Inflammatory macrophage (primary cell): ENCODE data around the gene MC1R.
"Not testable (repeated sequence)": the region's sequence is repeated elsewhere in the genome, so short reads cannot be mapped to it uniquely, and the experiment has no call there.

Source experiments
- DNase-seq, 2 donors: peaks; one replicate each; pipeline ENCODE4 v3.0.0-alpha.2; 2020 to 2022

MC1R gene

GRCh38 chr16:89914642-89915285 lies 3.9 kb upstream of the MC1R start:
- DNase-seq: not testable (repeated sequence)

DNA sequence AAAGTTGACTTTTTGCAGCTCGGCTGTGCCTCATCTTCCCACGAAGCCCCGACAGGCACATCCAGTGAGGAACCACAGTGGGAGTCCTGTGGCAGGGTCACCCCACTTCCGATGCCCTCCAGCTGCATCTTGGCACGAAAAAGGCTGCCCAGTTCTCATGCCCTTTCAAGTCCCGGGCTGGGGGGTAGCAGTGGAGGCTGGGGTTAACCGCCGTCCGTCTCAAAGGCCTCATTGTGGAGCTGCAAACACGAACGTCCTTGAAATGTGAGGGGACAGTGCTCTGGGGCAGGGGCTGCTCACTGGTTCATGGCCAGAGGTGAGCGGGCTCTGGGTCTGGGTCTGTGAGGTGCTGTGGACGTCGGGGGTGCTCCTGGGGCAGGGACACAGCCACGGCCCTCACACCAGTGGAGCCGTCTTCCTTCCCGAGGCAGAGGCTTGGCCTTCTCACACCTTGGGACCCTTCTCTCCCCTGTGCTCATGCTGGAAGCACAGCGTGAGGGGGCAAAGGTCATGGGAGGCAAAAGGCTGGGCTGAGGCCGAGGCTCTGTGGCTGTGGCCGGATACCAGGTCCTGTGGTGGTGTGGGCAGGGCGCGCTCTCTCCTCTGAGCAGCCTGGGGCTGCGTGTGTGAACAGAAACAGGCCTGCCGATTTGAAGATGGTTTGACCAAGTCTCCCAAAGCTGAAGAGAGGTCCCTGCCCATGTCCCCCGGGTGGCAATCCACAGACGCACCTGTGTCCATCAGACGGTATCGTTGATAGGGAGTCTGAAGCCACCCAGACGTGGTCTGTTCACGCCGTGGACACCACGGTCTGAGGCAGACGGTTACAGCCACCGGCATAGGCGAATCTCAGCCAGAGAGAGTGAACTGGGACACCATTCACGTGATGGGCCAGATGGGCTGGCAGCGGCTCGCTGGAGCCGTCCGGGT lies 3.1 kb upstream of the MC1R start:
- DNase-seq: no peak

- peak; percentile 80 to 85 for DNase-seq
These were observed 749 bp upstream of the MC1R start for GRCh38 chr16:89917773-89918452.

GRCh38 chr16:89919535-89920406 lies 1.1 kb downstream of the MC1R start:
- DNase-seq: no peak

DNA sequence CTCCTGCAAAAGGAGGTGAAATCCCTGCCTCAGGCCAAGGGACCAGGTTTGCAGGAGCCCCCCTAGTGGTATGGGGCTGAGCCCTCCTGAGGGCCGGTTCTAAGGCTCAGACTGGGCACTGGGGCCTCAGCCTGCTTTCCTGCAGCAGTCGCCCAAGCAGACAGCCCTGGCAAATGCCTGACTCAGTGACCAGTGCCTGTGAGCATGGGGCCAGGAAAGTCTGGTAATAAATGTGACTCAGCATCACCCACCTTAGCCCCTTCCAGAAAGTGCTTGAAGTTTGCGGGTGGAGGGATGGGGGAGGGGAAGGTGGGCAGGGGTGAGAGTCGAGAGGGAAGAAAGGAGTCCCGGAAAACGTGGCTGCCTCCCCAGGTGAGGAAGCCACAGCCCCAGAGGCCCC lies 2.1 kb downstream of the MC1R start:
- peak in 1 of 2 donors; percentile 8 for DNase-seq

- DNase-seq: peak in 1 of 2 donors; percentile 32
These were observed 2.6 kb downstream of the MC1R start for GRCh38 chr16:89921131-89921701.

GRCh38 chr16:89921702-89922476 lies 3.2 kb downstream of the MC1R start:
- DNase-seq: peak; percentile 44 to 65

DNA sequence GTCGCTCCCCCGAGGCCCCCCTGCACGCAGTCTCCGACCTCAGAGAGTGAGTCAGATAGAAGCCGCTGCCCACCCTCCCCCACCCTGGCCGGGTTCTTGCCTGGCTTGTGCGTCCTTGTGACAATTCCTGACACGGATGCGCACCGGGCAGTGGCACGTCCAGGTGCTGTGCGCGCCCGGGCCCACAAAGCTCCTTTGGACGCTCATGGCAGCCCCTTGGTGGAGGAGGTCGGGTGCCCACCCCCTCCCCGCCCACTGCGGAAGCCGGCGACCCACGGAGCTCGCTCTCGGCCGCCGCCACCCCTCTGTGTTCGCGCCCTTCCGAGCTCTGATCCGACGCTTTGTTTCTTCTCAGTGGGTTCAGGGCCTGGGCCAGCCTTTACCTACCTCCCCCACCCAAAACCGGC lies 3.8 kb downstream of the MC1R start:
- peak in 1 of 2 donors; percentile 34 for DNase-seq

DNA sequence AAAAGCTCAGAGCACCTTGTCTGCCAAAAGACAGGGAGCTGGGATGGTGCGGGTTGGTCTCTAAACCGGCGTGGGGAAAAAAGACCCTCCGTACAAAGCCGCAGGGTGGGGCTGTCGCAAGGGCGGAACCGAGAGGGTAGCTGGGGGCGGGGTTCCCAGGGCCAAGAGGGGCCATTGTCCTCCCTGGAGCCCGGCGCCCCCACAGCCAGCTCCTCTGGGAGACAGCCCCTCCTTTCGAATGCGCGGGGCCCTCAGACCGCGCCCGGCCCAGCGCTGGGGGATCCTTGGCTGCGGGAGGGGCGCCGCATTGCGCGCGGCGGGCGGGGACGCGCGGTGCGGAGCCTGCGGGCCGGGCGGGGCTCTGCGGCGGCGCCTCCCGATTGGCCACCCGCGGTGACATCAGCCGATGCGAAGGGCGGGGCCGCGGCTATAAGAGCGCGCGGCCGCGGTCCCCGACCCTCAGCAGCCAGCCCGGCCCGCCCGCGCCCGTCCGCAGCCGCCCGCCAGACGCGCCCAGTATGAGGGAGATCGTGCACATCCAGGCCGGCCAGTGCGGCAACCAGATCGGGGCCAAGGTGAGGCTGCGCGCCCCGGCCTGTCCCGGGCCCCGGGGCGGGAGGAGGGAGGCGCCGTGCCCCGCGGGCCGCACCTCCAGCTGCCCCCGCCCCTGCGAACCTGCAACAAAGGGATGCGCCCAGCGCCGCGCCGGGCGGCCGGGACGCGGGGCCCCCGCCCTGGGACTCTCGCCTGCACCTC lies 4.4 kb downstream of the MC1R start, which contains the start of gene TUBB3:
TUBB3 (plus strand) TSS at position 459 of the 756 bp plus-strand sequence; CDS start at position 519, 60 bp downstream.
- DNase-seq: peak; percentile 28 to 70

DNA sequence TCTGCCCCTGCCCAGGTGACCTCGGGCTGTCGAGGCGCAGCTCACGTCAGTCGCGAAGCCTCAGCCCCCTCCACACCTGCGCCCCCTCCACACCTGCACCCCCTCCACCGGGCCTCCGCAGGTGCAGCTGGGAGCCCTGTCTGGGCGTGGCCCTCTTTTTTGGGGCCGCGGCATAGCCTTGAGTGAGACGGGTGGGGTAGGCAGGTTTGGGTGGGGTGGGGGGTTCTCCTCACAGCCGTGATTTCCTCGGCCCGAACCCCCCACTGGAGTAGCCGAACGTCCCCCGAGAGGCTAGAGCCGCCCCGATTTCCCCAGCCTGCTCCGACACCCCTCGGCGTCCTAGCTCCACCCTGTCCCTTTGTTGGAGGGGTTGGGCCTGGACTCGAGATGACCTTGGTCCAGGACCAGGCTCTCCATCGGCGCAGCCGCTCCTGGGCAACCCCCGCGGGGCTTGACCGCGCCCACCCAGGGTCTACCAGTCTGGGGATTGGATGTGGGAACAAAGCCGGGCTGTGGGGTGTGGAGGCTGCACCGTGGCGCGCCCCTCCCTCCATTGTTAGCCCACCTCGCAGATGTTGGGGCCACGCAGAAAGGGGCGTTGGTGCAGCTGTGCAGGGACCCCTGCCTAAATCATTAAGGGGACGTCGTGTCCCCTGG lies 5.1 kb downstream of the MC1R start:
- DNase-seq: no peak

DNA sequence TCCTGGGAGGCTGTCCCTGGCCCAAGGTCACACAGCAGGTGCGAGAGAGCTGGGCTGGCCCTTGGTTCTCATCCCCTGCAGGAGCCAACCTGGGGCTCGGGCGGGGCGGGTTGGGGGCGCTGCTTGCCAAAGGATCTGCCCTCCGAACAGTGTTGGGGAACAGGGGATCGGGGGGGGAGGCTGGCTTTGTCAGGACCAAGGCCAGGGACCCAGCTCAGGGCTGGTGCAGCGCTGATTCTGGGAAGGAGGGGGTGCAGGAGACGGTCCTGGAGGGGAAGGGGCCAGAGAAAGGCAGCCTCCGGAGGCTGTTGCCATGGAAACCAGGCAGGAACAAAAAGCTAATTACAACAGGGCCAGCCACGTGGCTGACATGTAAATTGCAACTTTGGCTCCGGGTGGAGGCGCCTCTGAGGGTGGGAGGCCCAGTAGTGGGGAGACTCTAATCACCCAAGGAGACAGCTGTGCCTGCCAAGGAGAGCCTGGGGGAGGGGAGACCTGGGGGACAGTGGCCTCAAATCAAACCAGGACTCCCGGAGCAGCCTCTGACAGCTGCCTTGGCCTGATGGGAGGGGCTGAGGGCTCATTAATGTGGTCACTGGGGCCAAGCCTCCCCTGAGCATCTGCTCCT lies 5.7 kb downstream of the MC1R start:
- DNase-seq: peak in 1 of 2 donors; percentile 27

GRCh38 chr16:89924925-89925307 lies 6.3 kb downstream of the MC1R start:
- DNase-seq: no peak

- peak in 1 of 2 donors; percentile 71 for DNase-seq
These were observed 7.0 kb downstream of the MC1R start for GRCh38 chr16:89925596-89926079.

DNA sequence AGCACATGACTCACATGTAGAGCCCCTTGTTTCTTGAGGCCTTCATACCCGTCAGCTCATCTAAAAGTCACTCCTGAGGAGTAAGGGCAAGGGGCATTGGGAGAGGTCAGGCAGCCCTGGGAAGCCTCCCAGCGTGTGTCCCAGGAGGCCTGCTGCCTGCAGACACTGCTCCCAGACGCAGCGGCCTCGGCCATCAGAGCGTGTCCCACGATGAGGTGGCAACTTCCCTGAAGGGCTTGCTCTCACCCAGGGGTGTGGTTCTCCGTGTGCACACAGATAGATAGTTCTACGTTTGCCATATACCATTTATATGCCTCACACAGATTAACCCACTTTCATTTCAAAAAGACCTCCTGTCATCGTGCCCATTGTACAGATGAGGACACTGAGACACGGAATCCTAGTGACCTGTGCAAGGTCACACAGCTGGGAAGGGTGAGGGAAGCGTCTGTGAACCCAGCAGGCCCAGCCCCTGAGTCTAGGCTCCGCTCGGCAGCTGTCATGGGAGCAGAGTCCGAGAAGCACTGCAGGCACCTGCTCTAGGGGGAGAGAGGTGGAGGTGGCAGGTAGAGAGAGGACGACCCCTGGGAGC lies 12.7 kb downstream of the MC1R start:
- no peak for DNase-seq

DNA sequence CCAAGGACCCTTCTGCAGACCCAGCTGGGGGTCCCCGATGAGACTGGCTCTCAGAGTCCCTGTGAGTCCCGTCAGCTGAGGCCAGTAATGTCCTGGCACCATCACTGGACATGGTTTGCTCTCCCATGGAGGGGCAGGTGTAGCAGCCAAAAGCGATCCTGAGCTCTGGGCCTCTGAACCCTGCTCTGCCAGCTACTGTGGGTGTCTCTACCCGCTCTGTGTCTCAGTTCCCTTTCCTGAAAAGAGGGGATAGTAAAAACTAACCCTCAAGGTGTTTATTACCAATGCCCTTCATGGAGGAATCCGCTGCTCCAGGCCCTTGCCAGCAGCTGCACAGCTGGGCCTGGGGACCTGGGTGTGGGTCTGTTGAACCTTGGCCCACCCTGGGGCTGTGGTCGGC lies 13.3 kb downstream of the MC1R start:
- DNase-seq: no peak

DNA sequence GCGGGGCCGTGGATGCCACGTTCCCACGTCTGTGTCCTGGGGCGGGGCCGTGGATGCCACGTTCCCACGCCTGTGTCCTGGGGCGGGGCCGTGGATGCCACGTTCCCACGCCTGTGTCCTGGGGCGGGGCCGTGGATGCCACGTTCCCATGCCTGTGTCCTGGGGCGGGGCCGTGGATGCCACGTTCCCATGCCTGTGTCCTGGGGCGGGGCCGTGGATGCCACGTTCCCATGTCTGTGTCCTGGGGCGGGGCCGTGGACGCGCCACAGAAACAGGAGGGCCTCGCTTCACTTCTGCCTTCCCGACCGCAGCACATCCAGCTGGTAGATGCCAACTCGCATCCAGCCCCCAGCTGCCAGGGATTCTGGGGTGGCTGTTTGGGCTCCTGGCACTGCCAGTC lies 15.4 kb downstream of the MC1R start:
- DNase-seq: not testable (repeated sequence)

- no peak for DNase-seq
These were observed 16.2 kb downstream of the MC1R start for GRCh38 chr16:89934611-89935553.
